OCI-LY3 (cell line): ENCODE results near the gene STRBP.

Source experiments
- H2AFZ ChIP-seq: fragments of 200-600, 300-600 bp; shearing (Covaris generic); 2 replicates; pipeline ENCODE4 v1.6.0; 2014; ENCODE audit warnings: antibody characterized with exemption, low read depth, low read length
- H3K27ac ChIP-seq: fragments of 200-600, 300-600 bp; sonication (generic); 2 replicates; pipeline ENCODE4 v1.5.1; 2014; ENCODE audit warnings: mild to moderate bottlenecking, low read length, moderate library complexity, mixed read lengths
- H3K27me3 ChIP-seq: fragments of 200-600, 300-600 bp; sonication (generic); 2 replicates; pipeline ENCODE4 v1.6.1; 2014; ENCODE audit warnings: low read depth, low read length, mixed read lengths
- H3K36me3 ChIP-seq: fragments of 200-600, 300-600 bp; sonication (generic); replicated peaks from 2 replicates; pipeline ENCODE3; 2014; ENCODE audit warnings: low read depth, low read length, mixed read lengths
- H3K4me1 ChIP-seq: fragments of 300-600, 200-600 bp; sonication (generic); 2 replicates; pipeline ENCODE4 v1.6.1; 2014; ENCODE audit warnings: low read length, mixed read lengths
- H3K4me2 ChIP-seq: fragments of 200-600, 300-600 bp; sonication (generic); 2 replicates; pipeline ENCODE4 v1.6.1; 2014; ENCODE audit warnings: low read length, mixed read lengths
- H3K4me3 ChIP-seq: fragments of 300-600, 200-600 bp; sonication (generic); 2 replicates; pipeline ENCODE4 v1.5.1; 2014; ENCODE audit warnings: antibody characterized with exemption, mild to moderate bottlenecking, low read length, moderate library complexity
- H3K79me2 ChIP-seq: fragments of 300-600, 200-600 bp; shearing (Covaris generic); 2 replicates; pipeline ENCODE4 v1.6.1; 2014; ENCODE audit warnings: mild to moderate bottlenecking, low read length, mixed read lengths
- H3K9ac ChIP-seq: fragments of 300-600, 200-600 bp; shearing (Covaris generic); 2 replicates; pipeline ENCODE4 v1.6.0; 2014; ENCODE audit warnings: mild to moderate bottlenecking, low read length, moderate library complexity
- H3K9me3 ChIP-seq: fragments of 200-600, 300-600 bp; shearing (Covaris generic); 2 replicates; pipeline ENCODE4 v1.6.1; 2014; ENCODE audit warnings: low read length, mixed read lengths; ENCODE audit not compliant: insufficient read depth
- H4K20me1 ChIP-seq: fragments of 200-600, 300-600 bp; sonication (generic); 2 replicates; pipeline ENCODE4 v1.6.1; 2016; ENCODE audit warnings: low read length, mixed read lengths; ENCODE audit not compliant: insufficient read depth
- CTCF ChIP-seq: fragments of 200-600, 300-600 bp; sonication (generic); IDR thresholded peaks from 2 replicates; pipeline ENCODE4 v1.5.1; 2014; ENCODE audit warnings: antibody characterized with exemption, low read length, low read depth
- EZH2phosphoT487 ChIP-seq: fragments of 200-600 bp; shearing (Covaris generic); IDR thresholded peaks from 2 replicates; pipeline ENCODE4 v1.6.1; 2018; ENCODE audit warnings: antibody characterized with exemption, mixed run types, low read depth

STRBP gene

GRCh38 chr9:123300554-123300953 is 32.2 kb upstream of the STRBP start:
- H3K36me3 ChIP-seq, result no peaks in the 10 kb centered on the region
- H3K27ac ChIP-seq, result no peak overlapping the region
- no peak for TF ChIP-seq EZH2phosphoT487
- no peak for TF ChIP-seq CTCF

GRCh38 chr9:123299558-123300126 is 31.3 kb upstream of the STRBP start:
- Histone ChIP-seq H3K79me2 (no peaks in the 10 kb centered on the region), H4K20me1 (no peaks in the 10 kb centered on the region), H2AFZ (no peak overlapping the region), H3K4me2 (no peak overlapping the region), H3K27me3 (no peaks in the 10 kb centered on the region), H3K36me3 (no peaks in the 10 kb centered on the region), H3K4me1 (peaks cover 3% of the 10 kb centered on the region; the same call in 1 of the 2 replicates), H3K4me3 (no peak overlapping the region), H3K9ac (no peak overlapping the region), H3K9me3 (no peaks in the 10 kb centered on the region), H3K27ac (no peak overlapping the region)
- TF ChIP-seq EZH2phosphoT487 (no peak), CTCF (no peak)

More at GRCh38 chr9:123300554-123300953, 32.2 kb upstream of the STRBP start:
- Histone ChIP-seq H3K79me2 (no peaks in the 10 kb centered on the region), H3K4me1 (peaks cover 9% of the 10 kb centered on the region), H3K4me3 (no peak overlapping the region), H3K9me3 (no peaks in the 10 kb centered on the region), H3K4me2 (no peak overlapping the region), H3K27me3 (no peaks in the 10 kb centered on the region), H4K20me1 (no peaks in the 10 kb centered on the region), H3K9ac (no peak overlapping the region), H2AFZ (0 out of 2 replicates have a peak overlapping the region, but pooled peaks have one; percentile 34)

DNA sequence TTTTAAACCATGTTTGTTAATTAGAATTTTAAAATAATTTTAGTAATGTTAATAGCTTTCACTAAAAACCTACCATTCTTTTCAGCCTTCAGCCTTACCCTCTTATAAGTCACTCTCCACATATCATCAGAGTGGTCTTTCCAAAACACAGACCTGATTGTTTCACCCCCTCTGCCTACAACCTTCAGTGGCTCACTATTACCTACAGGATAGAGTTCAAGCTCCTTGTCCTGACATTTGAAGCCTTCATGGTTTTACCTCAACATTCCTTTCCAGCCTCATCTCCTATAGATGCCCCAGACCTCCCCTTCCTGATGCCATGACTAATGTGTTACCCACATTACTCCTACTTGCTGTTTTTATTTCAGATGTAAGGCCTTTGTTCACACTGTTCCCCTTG is 27.8 kb upstream of the STRBP start:
- TF ChIP-seq EZH2phosphoT487, result no peak
- TF ChIP-seq CTCF, result no peak
- H3K9me3 ChIP-seq, result no peaks in the 10 kb centered on the region
- no peaks in the 10 kb centered on the region for H4K20me1 ChIP-seq

GRCh38 chr9:123291736-123292135 is 23.4 kb upstream of the STRBP start:
- no peak for TF ChIP-seq EZH2phosphoT487
- TF ChIP-seq CTCF, result no peak
- H3K79me2 ChIP-seq, result no peaks in the 10 kb centered on the region
- H3K4me2 ChIP-seq, result no peak overlapping the region

More for the DNA sequence above, 27.8 kb upstream of the STRBP start:
- Histone ChIP-seq H3K4me2 (no peak overlapping the region), H2AFZ (no peak overlapping the region), H3K27me3 (peaks cover 3% of the 10 kb centered on the region; the same call in 1 of the 2 replicates), H3K9ac (no peak overlapping the region), H3K27ac (no peak overlapping the region), H3K4me1 (peaks cover 1% of the 10 kb centered on the region; the same call in 1 of the 2 replicates), H3K36me3 (no peaks in the 10 kb centered on the region), H3K4me3 (no peak overlapping the region), H3K79me2 (no peaks in the 10 kb centered on the region)

More at GRCh38 chr9:123291736-123292135, 23.4 kb upstream of the STRBP start:
- H3K36me3 ChIP-seq, result no peaks in the 10 kb centered on the region
- H2AFZ ChIP-seq, result no peak overlapping the region
- H3K4me1 ChIP-seq, result peaks cover 10% of the 10 kb centered on the region
- H3K27ac ChIP-seq, result no peak overlapping the region
- H3K9me3 ChIP-seq, result no peaks in the 10 kb centered on the region
- no peak overlapping the region for H3K9ac ChIP-seq
- H3K27me3 ChIP-seq, result peaks cover 12% of the 10 kb centered on the region
- no peaks in the 10 kb centered on the region for H4K20me1 ChIP-seq
- H3K4me3 ChIP-seq, result no peak overlapping the region
